CD4-positive, alpha-beta T cell (primary cell): ENCODE measurements around the gene TSPAN18. TPM values are rescaled to one million over a fixed set of nuclear protein-coding genes. Genes with fewer than 3 reads are reported as not detected.

Experiments
- ATAC-seq: fragments of 200-7000 bp; cut with Tn5 transposase; one replicate; pipeline ENCODE4 v1.10.0; 2022; ENCODE audit warnings: mild to moderate bottlenecking; ENCODE audit not compliant: poor library complexity
- CTCF ChIA-PET: fragments of 350-600 bp; sonication (Branson Sonifier 250); formaldehyde crosslinking; loops from one replicate; lab custom pipeline; 2021; ENCODE audit warnings: antibody characterized with exemption, inconsistent platforms; lab: Charles Lee
- POLR2A ChIA-PET: fragments of 350-600 bp; sonication (Branson Sonifier 250); formaldehyde crosslinking; loops from one replicate; lab custom pipeline; 2021; ENCODE audit warnings: antibody characterized with exemption, inconsistent platforms; lab: Charles Lee
- DNase-seq, 14 experiments: peaks; one replicate each; pipeline ENCODE4 v3.0.0-alpha.2; 2013 to 2020; ENCODE audit warnings: mixed read lengths in 2 of 14
- H3K27ac ChIP-seq, 2 donors: one replicate each; pipeline versions ENCODE4 v1.5.1 to v1.7.0; 2013; ENCODE audit warnings: low read length in 2 of 2, low read depth in 1 of 2, mild to moderate bottlenecking in 1 of 2
- H3K27me3 ChIP-seq, 2 experiments: 1 replicate in 1 of 2; 2 replicates in 1 of 2; pipeline versions ENCODE4 v1.6.1 to v1.7.0; 2013; ENCODE audit warnings: low read length in 2 of 2, control low read depth in 1 of 2, mild to moderate bottlenecking in 1 of 2, moderate library complexity in 1 of 2; ENCODE audit not compliant: insufficient read depth in 2 of 2, control insufficient read depth in 1 of 2
- H3K36me3 ChIP-seq: one replicate; pipeline ENCODE4 v1.6.1; 2013; ENCODE audit warnings: low read length, control low read depth; ENCODE audit not compliant: insufficient read depth
- H3K4me1 ChIP-seq: one replicate; pipeline ENCODE4 v1.6.1; 2013; ENCODE audit warnings: low read length, control low read depth; ENCODE audit not compliant: insufficient read depth
- H3K4me3 ChIP-seq: one replicate; pipeline ENCODE4 v1.5.1; 2013; ENCODE audit warnings: mild to moderate bottlenecking, low read length, moderate library complexity
- H3K9me3 ChIP-seq, 2 experiments: 1 replicate in 1 of 2; 2 replicates in 1 of 2; pipeline versions ENCODE4 v1.6.1 to v1.7.0; 2013; ENCODE audit warnings: low read length in 2 of 2, mild to moderate bottlenecking in 2 of 2, control low read depth in 1 of 2, moderate library complexity in 1 of 2; ENCODE audit not compliant: control insufficient read depth in 1 of 2, insufficient read depth in 1 of 2
- H3K27ac Mint-ChIP-seq: one replicate; pipeline ENCODE4 v1.8.0; 2020; ENCODE audit warnings: mixed read lengths
- H3K27me3 Mint-ChIP-seq: one replicate; pipeline ENCODE4 v1.8.0; 2021; ENCODE audit warnings: mixed read lengths
- H3K36me3 Mint-ChIP-seq: one replicate; pipeline ENCODE4 v1.8.0; 2021; ENCODE audit warnings: low read depth, mixed read lengths
- H3K4me1 Mint-ChIP-seq: one replicate; pipeline ENCODE4 v1.8.0; 2021; ENCODE audit warnings: low read depth, mixed read lengths
- H3K4me3 Mint-ChIP-seq: one replicate; pipeline ENCODE4 v1.8.0; 2020; ENCODE audit warnings: mild to moderate bottlenecking, mixed read lengths
- H3K9me3 Mint-ChIP-seq: one replicate; pipeline ENCODE4 v1.8.0; 2020; ENCODE audit warnings: mixed read lengths
- CTCF ChIP-seq: fragments of 200-600 bp; IDR thresholded peaks from one replicate; pipeline ENCODE4 v1.8.0; 2022; ENCODE audit warnings: antibody characterized with exemption, mild to moderate bottlenecking
- intact Hi-C, 2 experiments: fragments of 100-400 bp; cut with DNase I in 1 of 2; cut with micrococcal nuclease in 1 of 2; formaldehyde crosslinking; loops; one replicate each; pipeline versions ENCODE4 v1.15.1 to v1.9.0; 2023 to 2025; cut with DNase I, micrococcal nuclease
- total RNA-seq, 174 experiments: library from RNA in 2 of 174; stranded (reverse) in 2 of 174; gene quantifications; one replicate each; pipeline ENCODE4 v1.2.3 and lab custom pipeline; 2021 to 2026

The TSPAN18 gene
- total RNA-seq, 2 experiments from 2014 or later = 23.0 to 25.3 TPM

- DNase-seq (no peak), ATAC-seq (no peak)
- H3K36me3 Mint-ChIP-seq = no peaks in the 10 kb centered on the region
- intact Hi-C loops = no loop called here
- no peak overlapping the region for H3K27ac Mint-ChIP-seq
- H3K9me3 Mint-ChIP-seq = no peaks in the 10 kb centered on the region
- ChIA-PET CTCF (no interaction called here), POLR2A (no interaction called here)
- H3K4me3 ChIP-seq = no peak overlapping the region
- H3K27me3 Mint-ChIP-seq = no peaks in the 10 kb centered on the region
- no peak overlapping the region for H3K27ac ChIP-seq
- no peaks in the 10 kb centered on the region for H3K27me3 ChIP-seq
- peaks cover 13% of the 10 kb centered on the region for H3K36me3 ChIP-seq
- H3K4me1 Mint-ChIP-seq = no peaks in the 10 kb centered on the region
- H3K9me3 ChIP-seq = no peaks in the 10 kb centered on the region
- TF ChIP-seq CTCF = no peak
- no peak overlapping the region for H3K4me3 Mint-ChIP-seq
- H3K4me1 ChIP-seq = peaks cover 2% of the 10 kb centered on the region
These were observed 151.9 kb downstream of the TSPAN18 start for GRCh38 chr11:44878711-44879110.

GRCh38 chr11:44879432-44879831 is 152.7 kb downstream of the TSPAN18 start:
- H3K4me1 Mint-ChIP-seq = no peaks in the 10 kb centered on the region
- no peak overlapping the region for H3K4me3 Mint-ChIP-seq
- peaks cover 2% of the 10 kb centered on the region for H3K4me1 ChIP-seq
- no peaks in the 10 kb centered on the region for H3K27me3 Mint-ChIP-seq
- H3K4me3 ChIP-seq = no peak overlapping the region
- no peak for DNase-seq
- no peak overlapping the region for H3K27ac Mint-ChIP-seq
- ChIA-PET POLR2A (no interaction called here), CTCF (no interaction called here)
- ATAC-seq = no peak
- no peaks in the 10 kb centered on the region for H3K9me3 Mint-ChIP-seq
- peaks cover 17% of the 10 kb centered on the region for H3K36me3 ChIP-seq
- no peaks in the 10 kb centered on the region for H3K9me3 ChIP-seq
- no peak overlapping the region for H3K27ac ChIP-seq
- H3K36me3 Mint-ChIP-seq = no peaks in the 10 kb centered on the region
- intact Hi-C loops = no loop called here
- no peak for TF ChIP-seq CTCF
- no peaks in the 10 kb centered on the region for H3K27me3 ChIP-seq

GRCh38 chr11:44880511-44880910 is 153.7 kb downstream of the TSPAN18 start:
- CTCF ChIA-PET = no interaction called here
- H3K27me3 Mint-ChIP-seq = no peaks in the 10 kb centered on the region
- H3K9me3 Mint-ChIP-seq = no peaks in the 10 kb centered on the region
- H3K36me3 Mint-ChIP-seq = no peaks in the 10 kb centered on the region
- H3K27ac ChIP-seq = no peak overlapping the region
- DNase-seq = no peak
- H3K9me3 ChIP-seq = no peaks in the 10 kb centered on the region
- intact Hi-C loops = no loop called here
- POLR2A ChIA-PET = no interaction called here
- ATAC-seq = no peak
- no peak overlapping the region for H3K27ac Mint-ChIP-seq
- H3K36me3 ChIP-seq = peaks cover 17% of the 10 kb centered on the region
- H3K4me1 Mint-ChIP-seq = no peaks in the 10 kb centered on the region
- no peak for TF ChIP-seq CTCF
- H3K4me1 ChIP-seq = peaks cover 2% of the 10 kb centered on the region
- H3K27me3 ChIP-seq = no peaks in the 10 kb centered on the region
- no peak overlapping the region for H3K4me3 ChIP-seq
- H3K4me3 Mint-ChIP-seq = no peak overlapping the region
